Lung (tissue), 12 donors: ENCODE data around the gene GDF7. TPM values are rescaled to one million over a fixed set of nuclear protein-coding genes. Genes with fewer than 3 reads are reported as not detected.

Experiments used
- ATAC-seq: fragments of 200-7000 bp; cut with Tn5 transposase; one replicate; pipeline ENCODE4 v1.9.1; 2020; ENCODE audit warnings: moderate number of reproducible peaks; ENCODE audit not compliant: insufficient read depth, low FRiP score
- DNase-seq, 3 donors: peaks; one replicate each; pipeline ENCODE4 v3.0.0-alpha.2; 2013 to 2017
- H3K27ac ChIP-seq, 2 donors: one replicate each; pipeline ENCODE4 v1.5.1; 2013; ENCODE audit warnings: mild to moderate bottlenecking in 2 of 2, moderate library complexity in 2 of 2, control low read depth in 1 of 2, inconsistent platforms in 1 of 2, low read depth in 1 of 2, low read length in 1 of 2
- H3K27me3 ChIP-seq, 3 donors: one replicate each; pipeline ENCODE4 v1.5.1; 2013; ENCODE audit warnings: low read length in 2 of 3; ENCODE audit not compliant: control insufficient read depth in 3 of 3, insufficient read depth in 3 of 3
- H3K36me3 ChIP-seq, 4 donors: one replicate each; pipeline ENCODE4 v1.5.1; 2013; ENCODE audit warnings: low read length in 4 of 4, mild to moderate bottlenecking in 1 of 4, moderate library complexity in 1 of 4; ENCODE audit not compliant: control insufficient read depth in 4 of 4, insufficient read depth in 4 of 4
- H3K4me1 ChIP-seq, 5 donors: one replicate each; pipeline ENCODE4 v1.5.1; 2013; ENCODE audit warnings: low read length in 5 of 5, mild to moderate bottlenecking in 2 of 5, moderate library complexity in 1 of 5; ENCODE audit not compliant: control insufficient read depth in 5 of 5, insufficient read depth in 5 of 5
- H3K4me3 ChIP-seq: one replicate; pipeline ENCODE4 v1.5.1; 2013; ENCODE audit warnings: mild to moderate bottlenecking, control low read depth, moderate library complexity
- H3K9ac ChIP-seq, 2 donors: one replicate each; pipeline ENCODE4 v1.5.1; 2013; ENCODE audit warnings: low read length in 2 of 2, control low read depth in 1 of 2; ENCODE audit not compliant: insufficient read depth in 1 of 2
- H3K9me3 ChIP-seq, 4 donors: one replicate each; pipeline ENCODE4 v1.5.1; 2013; ENCODE audit warnings: low read length in 3 of 4, mild to moderate bottlenecking in 1 of 4, moderate library complexity in 1 of 4; ENCODE audit not compliant: control insufficient read depth in 4 of 4, insufficient read depth in 3 of 4
- CTCF ChIP-seq: IDR thresholded peaks from 2 replicates; pipeline ENCODE4 v1.5.1; 2012; ENCODE audit warnings: mild to moderate bottlenecking; ENCODE audit errors: control extremely low read depth, extremely low read depth
- WGBS, 2 donors: extraction: QIAGEN DNeasy Blood & Tissue Kit; methylation state at CpG; one replicate each; pipeline ENCODE4 v1.1.7; 2013; 5-methylcytosine and 5-hydroxymethylcytosine counted together
- polyA plus RNA-seq, 2 donors: library from polyadenylated mRNA; stranded (reverse); fragments of 200-250 nt; gene quantifications; one replicate each; pipeline ENCODE4 v1.2.1, GENCODE V29; 2013
- total RNA-seq, 2 donors: library from RNA; depleted of rRNA in 1 of 2; stranded (reverse); fragments of >200 nt in 1 of 2; gene quantifications; one replicate each; pipeline ENCODE4 v1.2.1, GENCODE V29; 2014 to 2021
- donor health status: control.
- donor health status: control.
- donor health status: Bipolar disorder and iron deficiency.
- donor health status: healthy.
- donor health status: DM: yes; HTN: yes; CAD: no.

Gene GDF7
- total and polyA plus RNA-seq, 4 donors, result 0.10 to 0.54 (median 0.31) TPM

DNA sequence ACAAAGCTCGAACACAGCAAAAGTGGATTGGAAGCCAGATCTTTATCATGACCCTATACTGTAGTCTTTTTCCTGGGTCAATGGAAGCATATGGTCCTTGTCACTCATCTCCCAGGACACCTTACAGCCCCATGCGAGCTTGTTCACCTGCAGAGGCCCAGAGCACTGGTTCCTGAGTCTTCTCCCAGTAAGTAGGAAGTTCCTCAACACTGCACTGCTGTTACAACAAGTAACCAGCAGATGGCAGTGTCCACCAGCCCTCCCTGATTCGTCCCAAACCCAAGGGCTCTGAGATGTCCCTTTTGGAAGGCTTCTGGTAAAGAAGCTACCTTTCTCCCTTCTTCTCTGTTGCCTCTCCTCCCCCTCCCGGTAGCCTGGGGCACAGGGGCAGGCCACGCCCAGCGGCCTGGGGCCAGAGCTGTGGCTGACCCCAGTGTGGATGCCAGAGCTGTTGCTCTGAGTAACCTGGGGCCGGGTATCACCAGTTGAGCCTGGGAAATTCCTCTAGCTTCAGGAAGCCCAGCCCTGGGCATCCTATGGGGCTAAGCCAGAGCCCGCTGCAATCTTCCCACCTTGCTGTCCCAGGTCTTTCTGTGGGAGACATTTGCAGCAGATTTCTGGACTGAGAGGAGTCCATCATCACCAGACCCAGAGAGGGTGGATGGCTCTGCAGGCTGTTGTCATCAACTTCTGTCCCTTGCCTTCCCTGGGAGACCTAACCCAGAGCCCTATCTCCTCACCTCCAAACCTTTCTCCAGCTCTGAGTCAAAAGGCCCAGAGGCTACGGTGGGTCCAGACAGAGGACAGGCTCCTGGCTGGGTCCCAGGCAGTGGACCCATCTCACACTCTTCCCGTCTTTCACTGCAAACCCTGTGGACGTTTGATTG, 5.3 kb upstream of the GDF7 start:
- Histone ChIP-seq H3K27ac (no peak overlapping the region), H3K27me3 (peaks cover 4 to 74% (median 72%) of the 10 kb centered on the region in 3 donors), H3K4me3 (no peak overlapping the region), H3K9ac (no peak overlapping the region), H3K9me3 (no peaks in the 10 kb centered on the region), H3K4me1 (peaks cover 0 to 12% (median 0%) of the 10 kb centered on the region in 5 donors), H3K36me3 (no peaks in the 10 kb centered on the region)
- WGBS, 2 donors, result 30 to 52% methylated on average over 8 to 11 of the region's 11 CpGs
- peak; percentile 91 for TF ChIP-seq CTCF
- ATAC-seq (peak; percentile 83), DNase-seq (peak; percentile 78 to 86 (median 81))

DNA sequence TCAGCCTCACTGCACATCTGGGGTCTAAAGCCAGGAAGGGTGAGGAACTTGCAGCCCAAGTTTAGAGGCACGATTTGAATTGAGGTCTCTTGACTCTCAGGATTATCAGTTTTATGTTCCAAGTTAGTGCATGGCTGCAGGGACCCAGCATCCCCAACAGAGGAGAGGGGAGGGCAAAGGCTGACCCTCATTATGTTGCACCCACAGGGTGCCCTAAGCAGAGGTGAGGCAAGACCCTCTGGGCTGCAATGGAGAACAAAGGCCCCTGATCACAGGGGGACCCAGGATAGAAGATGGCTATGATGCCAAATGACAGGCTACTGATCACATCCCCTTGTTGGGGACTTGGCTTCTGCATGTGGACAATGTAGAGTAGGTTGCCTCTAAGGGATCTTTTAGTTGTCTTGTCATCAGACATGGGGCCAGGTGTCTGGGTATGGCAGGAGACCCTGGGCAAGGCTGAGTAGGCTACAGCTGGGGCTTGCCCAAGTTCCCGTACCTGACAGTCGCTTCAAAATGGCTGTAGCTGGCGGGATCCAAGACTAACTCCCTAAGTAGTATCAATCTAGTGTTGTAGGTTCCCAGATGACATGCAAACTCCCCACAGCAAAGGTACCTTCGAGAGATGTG, 4.5 kb upstream of the GDF7 start:
- no peak overlapping the region for H3K4me3 ChIP-seq
- no peak for DNase-seq
- no peak overlapping the region for H3K27ac ChIP-seq
- no peaks in the 10 kb centered on the region for H3K9me3 ChIP-seq
- ATAC-seq, result no peak
- 73 to 86% methylated on average over 5 of the region's 5 CpGs for WGBS, 2 donors
- H3K9ac ChIP-seq, result no peak overlapping the region
- peaks cover 0 to 13% (median 0%) of the 10 kb centered on the region in 5 donors for H3K4me1 ChIP-seq
- TF ChIP-seq CTCF, result no peak
- H3K36me3 ChIP-seq, result no peaks in the 10 kb centered on the region
- peaks cover 4 to 76% (median 73%) of the 10 kb centered on the region in 3 donors for H3K27me3 ChIP-seq

DNA sequence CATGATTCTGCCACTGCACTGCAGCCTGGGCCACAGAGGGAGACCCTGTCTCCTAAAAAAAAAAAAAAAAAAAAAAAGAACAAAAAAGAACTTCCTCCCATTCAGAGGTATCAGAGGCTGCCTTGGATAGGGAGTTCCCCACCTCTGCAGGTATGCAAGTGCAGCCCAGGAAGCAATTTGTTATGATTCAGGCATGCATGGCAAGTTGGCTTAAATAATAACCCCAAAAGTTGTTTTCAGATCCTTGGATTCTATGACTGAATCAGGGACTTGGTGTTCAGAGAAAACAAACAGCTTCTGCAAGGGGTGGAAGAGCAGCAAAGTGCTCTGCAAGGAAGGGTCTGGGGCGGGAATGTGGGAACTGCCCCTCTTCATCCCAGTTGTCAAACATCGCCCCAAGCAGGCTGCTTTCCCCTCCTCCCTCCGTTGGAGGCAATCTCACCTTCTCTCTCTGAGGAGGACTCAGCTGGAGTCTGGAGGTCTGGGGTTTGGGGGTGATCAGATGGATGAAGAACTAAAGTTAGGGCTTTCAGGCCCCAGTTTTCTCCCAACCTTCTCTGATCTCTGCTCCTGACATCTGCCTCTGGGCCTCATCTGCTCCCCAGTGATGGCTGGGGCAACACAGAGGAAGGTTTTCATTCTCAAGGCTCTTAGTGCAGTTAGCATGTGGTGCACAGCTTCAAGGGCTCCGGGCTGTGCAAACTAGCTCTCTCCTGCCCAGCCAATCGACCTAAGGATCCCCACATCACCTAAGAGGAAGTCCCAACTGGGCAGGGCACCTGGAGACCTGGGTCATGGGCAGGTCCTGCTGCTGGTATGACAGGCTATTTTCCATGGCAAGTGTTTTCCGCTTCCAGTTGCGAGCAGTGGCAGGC, 3.5 kb upstream of the GDF7 start:
- no peak overlapping the region for H3K9ac ChIP-seq
- H3K27ac ChIP-seq, result no peak overlapping the region
- WGBS, 2 donors, result 52 to 61% methylated on average over 7 of the region's 7 CpGs
- ATAC-seq (no peak), DNase-seq (no peak)
- no peaks in the 10 kb centered on the region for H3K36me3 ChIP-seq
- H3K4me1 ChIP-seq, result peaks cover 0 to 16% (median 0%) of the 10 kb centered on the region in 5 donors
- H3K4me3 ChIP-seq, result no peak overlapping the region
- peaks cover 4 to 78% (median 76%) of the 10 kb centered on the region in 3 donors for H3K27me3 ChIP-seq
- TF ChIP-seq CTCF, result no peak
- no peaks in the 10 kb centered on the region for H3K9me3 ChIP-seq
